ENCODE data around the gene STK36.

Gene STK36

DNA sequence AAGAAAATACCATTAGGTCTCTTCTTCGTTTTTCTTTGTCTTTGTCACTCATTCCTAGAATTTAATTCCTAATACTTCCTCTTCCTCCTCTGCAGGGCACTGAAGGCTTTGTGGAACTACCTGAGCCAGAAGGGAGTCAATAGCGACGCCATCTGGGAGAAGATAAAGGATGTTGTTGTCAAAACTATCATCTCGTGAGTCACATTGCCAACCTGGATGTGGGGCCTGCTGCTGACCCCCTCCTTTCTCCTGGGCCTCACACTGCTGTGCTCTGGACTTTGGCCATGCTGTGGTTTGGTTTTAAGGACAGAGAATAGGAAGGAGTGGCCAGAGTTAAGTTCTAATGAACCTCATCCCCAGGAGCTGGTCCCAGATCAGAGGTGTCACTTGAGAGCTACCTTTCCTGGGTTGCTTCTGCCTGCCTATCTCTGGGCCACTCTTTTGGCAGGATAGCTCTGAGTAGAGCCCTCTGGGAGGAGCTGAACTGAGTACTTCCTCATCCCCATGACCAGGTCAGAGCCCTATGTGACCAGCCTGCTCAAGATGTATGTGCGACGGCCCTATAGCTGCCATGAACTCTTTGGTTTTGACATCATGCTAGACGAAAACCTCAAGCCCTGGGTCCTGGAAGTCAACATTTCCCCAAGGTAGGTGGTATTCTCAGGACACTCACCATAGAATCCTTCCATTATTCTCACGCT, 77.0 kb downstream of the STK36 start:
- no peak for DNase-seq (ENCODE audit: low read depth in 2 of 2)

Measured in stimulated activated CD8-positive, alpha-beta memory T cell treated with anti-CD3 and anti-CD28 coated beads, Interleukin-7, amount 100 ng/mL, for 4 hours (primary cell).